B cell (primary cell): ENCODE data around the gene SMIM35. TPM values are rescaled to one million over a fixed set of nuclear protein-coding genes. Genes with fewer than 3 reads are reported as not detected.

ENCODE experiments used
- ATAC-seq: fragments of 200-7000 bp; cut with Tn5 transposase; one replicate; pipeline ENCODE4 v1.10.0; 2021; ENCODE audit warnings: low read depth, mild to moderate bottlenecking, moderate number of reproducible peaks, moderate library complexity
- CTCF ChIA-PET: fragments of 350-600 bp; sonication (Branson Sonifier 250); formaldehyde crosslinking; loops from one replicate; lab custom pipeline; 2021; ENCODE audit warnings: antibody characterized with exemption, inconsistent platforms; lab: Charles Lee
- POLR2A ChIA-PET: fragments of 350-600 bp; sonication (Branson Sonifier 250); formaldehyde crosslinking; loops from one replicate; lab custom pipeline; 2021; ENCODE audit warnings: antibody characterized with exemption; lab: Charles Lee
- DNase-seq: peaks from one replicate; pipeline ENCODE4 v3.0.0; 2013
- H2AFZ ChIP-seq: 2 replicates; pipeline ENCODE4 v1.6.1; 2012; ENCODE audit warnings: mild to moderate bottlenecking, low read depth, low read length; ENCODE audit not compliant: insufficient read depth, poor library complexity, severe bottlenecking
- H3K27ac ChIP-seq, 2 donors: 1 replicate in 1 of 2; 2 replicates in 1 of 2; pipeline ENCODE4 v1.5.1; 2012 to 2013; ENCODE audit warnings: low read length in 2 of 2, mild to moderate bottlenecking in 2 of 2, moderate library complexity in 1 of 2
- H3K27me3 ChIP-seq, 4 experiments: fragments of 200-600 bp in 1 of 4; sonication (generic) in 1 of 4; replicated peaks in 1 of 4; 1 replicate in 2 of 4; 2 replicates in 2 of 4; pipeline versions ENCODE4 v1.6.1 to v1.7.0; 2013 to 2016; ENCODE audit warnings: low read length in 3 of 4, mild to moderate bottlenecking in 2 of 4, mixed read lengths in 1 of 4, moderate library complexity in 1 of 4; ENCODE audit not compliant: insufficient read depth in 4 of 4, control insufficient read depth in 3 of 4; ENCODE audit errors: control extremely low read depth in 1 of 4
- H3K36me3 ChIP-seq, 2 experiments: replicated peaks in 1 of 2; 1 replicate in 1 of 2; 2 replicates in 1 of 2; pipeline versions ENCODE4 v1.6.1 to v1.7.1; 2013; ENCODE audit warnings: low read length in 1 of 2; ENCODE audit not compliant: insufficient read depth in 2 of 2, control insufficient read depth in 1 of 2; ENCODE audit errors: control extremely low read depth in 1 of 2, extremely low read depth in 1 of 2
- H3K4me1 ChIP-seq, 2 donors: fragments of 200-600 bp in 1 of 2; sonication (generic) in 1 of 2; 1 replicate in 1 of 2; 2 replicates in 1 of 2; pipeline versions ENCODE4 v1.5.1 to v1.6.1; 2013 to 2017; ENCODE audit warnings: low read length in 2 of 2; ENCODE audit not compliant: control insufficient read depth in 2 of 2, insufficient read depth in 2 of 2
- H3K4me2 ChIP-seq: replicated peaks from 2 replicates; pipeline ENCODE3; 2012; ENCODE audit warnings: mild to moderate bottlenecking, low read depth, low read length; ENCODE audit not compliant: poor library complexity, severe bottlenecking
- H3K4me3 ChIP-seq, 5 experiments: fragments of 200-600 bp in 1 of 5; sonication (generic) in 1 of 5; 1 replicate in 3 of 5; 2 replicates in 2 of 5; pipeline versions ENCODE4 v1.5.1 to v1.7.0; 2011 to 2016; ENCODE audit warnings: low read length in 4 of 5, mild to moderate bottlenecking in 4 of 5, low read depth in 2 of 5, control low read depth in 1 of 5, moderate library complexity in 1 of 5; ENCODE audit not compliant: insufficient read depth in 1 of 5; ENCODE audit errors: control extremely low read depth in 1 of 5, extremely low read depth in 1 of 5
- H3K79me2 ChIP-seq: fragments of 200-600 bp; sonication (generic); one replicate; pipeline ENCODE4 v1.6.0; 2016; ENCODE audit warnings: low read length; ENCODE audit not compliant: control insufficient read depth, insufficient read depth
- H3K9ac ChIP-seq: fragments of 200-600 bp; sonication (generic); 2 replicates; pipeline ENCODE4 v1.6.1; 2017; ENCODE audit warnings: mild to moderate bottlenecking, low read length, moderate library complexity
- H3K9me3 ChIP-seq, 3 donors: one replicate each; pipeline versions ENCODE4 v1.6.1 to v1.7.1; 2013; ENCODE audit warnings: low read length in 2 of 3; ENCODE audit not compliant: control insufficient read depth in 2 of 3, insufficient read depth in 1 of 3; ENCODE audit errors: control extremely low read depth in 1 of 3
- H4K20me1 ChIP-seq: 2 replicates; pipeline ENCODE4 v1.6.0; 2012; ENCODE audit warnings: mild to moderate bottlenecking, low read length; ENCODE audit not compliant: insufficient read depth, control insufficient read depth, poor library complexity, severe bottlenecking
- H3K27ac Mint-ChIP-seq: one replicate; pipeline ENCODE4 v1.8.0; 2021; ENCODE audit warnings: mixed read lengths
- H3K27me3 Mint-ChIP-seq: one replicate; pipeline ENCODE4 v1.8.0; 2021; ENCODE audit warnings: mixed read lengths
- H3K4me1 Mint-ChIP-seq: one replicate; pipeline ENCODE4 v1.8.0; 2021; ENCODE audit warnings: mixed read lengths
- H3K4me3 Mint-ChIP-seq: one replicate; pipeline ENCODE4 v1.8.0; 2021; ENCODE audit warnings: mixed read lengths
- H3K9me3 Mint-ChIP-seq: one replicate; pipeline ENCODE4 v1.8.0; 2022; ENCODE audit warnings: mixed read lengths; ENCODE audit not compliant: insufficient read depth
- CTCF ChIP-seq: fragments of 200-600 bp; IDR thresholded peaks from one replicate; pipeline ENCODE4 v1.8.0; 2022; ENCODE audit warnings: antibody characterized with exemption, mild to moderate bottlenecking
- EZH2 ChIP-seq: IDR thresholded peaks from 2 replicates; pipeline ENCODE4 v1.6.1; 2012; ENCODE audit warnings: borderline replicate concordance, low read depth, mild to moderate bottlenecking, moderate library complexity, low read length; ENCODE audit not compliant: insufficient read depth, poor library complexity, severe bottlenecking
- WGBS: methylation state at CpG from one replicate; pipeline ENCODE4 v1.1.5; 2013; ENCODE audit warnings: missing lambda C conversion rate; ENCODE audit not compliant: insufficient coverage; 5-methylcytosine and 5-hydroxymethylcytosine counted together
- intact Hi-C: fragments of 100-400 bp; cut with micrococcal nuclease; formaldehyde crosslinking; loops from one replicate; pipeline ENCODE4 v1.10.0; 2022
- polyA plus RNA-seq: library from polyadenylated mRNA; depleted of rRNA; stranded (reverse); fragments of >200 nt; gene quantifications from 2 replicates; pipeline ENCODE4 v1.2.3, GENCODE V29; 2012
- total RNA-seq, 2 donors: library from RNA; stranded (reverse); fragments of 120-200 nt in 1 of 2; gene quantifications; 1 replicate in 1 of 2; 2 replicates in 1 of 2; pipeline versions ENCODE4 v1.2.3 to v1.2.4, GENCODE V29; 2013 to 2022

Gene SMIM35
- total and polyA plus RNA-seq, 2 donors (not counting 1 experiment from before 2014, with no cell fraction given): 1.3 to 4.5 TPM

GRCh38 chr11:118055966-118056365 is 30.8 kb downstream of the SMIM35 start:
- no peak overlapping the region for H3K27ac ChIP-seq
- Mint-ChIP-seq H3K27me3 (peaks cover 15% of the 10 kb centered on the region), H3K4me1 (peaks cover 22% of the 10 kb centered on the region), H3K9me3 (no peaks in the 10 kb centered on the region), H3K27ac (no peak overlapping the region), H3K4me3 (no peak overlapping the region)
- DNase-seq: no peak
- no peak for TF ChIP-seq CTCF
- TF ChIP-seq EZH2: no peak
- H3K79me2 ChIP-seq: no peaks in the 10 kb centered on the region
- H3K4me3 ChIP-seq: no peak overlapping the region
- H3K9me3 ChIP-seq: no peaks in the 10 kb centered on the region
- H3K27me3 ChIP-seq: peaks cover 0 to 9% (median 0%) of the 10 kb centered on the region in 4 experiments
- H2AFZ ChIP-seq: no peak overlapping the region
- H3K9ac ChIP-seq: no peak overlapping the region
- 98% methylated on average over 7 of the region's 7 CpGs for WGBS
- CTCF ChIA-PET: interaction anchor here (1.3 to 13.0 kb wide), 6 partner anchors 58 to 247 kb away, joined by 3 to 495 read pairs (median 135); partner anchors contain the start of gene FXYD2
- H3K4me2 ChIP-seq: no peak overlapping the region
- intact Hi-C loops: no loop called here
- POLR2A ChIA-PET: no interaction called here
- no peak for ATAC-seq
- peaks cover 24 to 25% of the 10 kb centered on the region in 2 donors for H3K4me1 ChIP-seq
- no peaks in the 10 kb centered on the region for H4K20me1 ChIP-seq
- H3K36me3 ChIP-seq: no peaks in the 10 kb centered on the region

GRCh38 chr11:118054712-118055640 is 31.8 kb downstream of the SMIM35 start:
- ChIA-PET POLR2A (interaction anchor here (0.6 to 0.7 kb wide), 2 partner anchors 110 to 196 kb away, joined by 3 to 5 read pairs; no protein-coding TSS in a partner anchor), CTCF (interaction anchor here (0.6 to 13.0 kb wide), 19 partner anchors 35 to 820 kb away, joined by 3 to 495 read pairs (median 17); partner anchors contain the start of gene FXYD2)
- ATAC-seq: no peak

More at GRCh38 chr11:118054712-118055640, 31.8 kb downstream of the SMIM35 start:
- H3K9me3 Mint-ChIP-seq: no peaks in the 10 kb centered on the region
- no peak overlapping the region for H3K27ac Mint-ChIP-seq
- H4K20me1 ChIP-seq: no peaks in the 10 kb centered on the region
- H3K9me3 ChIP-seq: no peaks in the 10 kb centered on the region
- H3K27ac ChIP-seq: no peak overlapping the region
- no peak overlapping the region for H3K4me2 ChIP-seq
- peaks cover 28% of the 10 kb centered on the region for H3K4me1 Mint-ChIP-seq
- H2AFZ ChIP-seq: no peak overlapping the region
- peaks cover 15% of the 10 kb centered on the region for H3K27me3 Mint-ChIP-seq
- H3K9ac ChIP-seq: no peak overlapping the region
- H3K4me3 ChIP-seq: no peak overlapping the region
- intact Hi-C loops: no loop called here
- H3K4me1 ChIP-seq: peaks cover 28 to 34% of the 10 kb centered on the region in 2 donors
- peaks cover 0 to 9% (median 0%) of the 10 kb centered on the region in 4 experiments for H3K27me3 ChIP-seq
- TF ChIP-seq CTCF: no peak
- no peak for TF ChIP-seq EZH2
- DNase-seq: no peak
- WGBS: 82% methylated on average over 8 of the region's 12 CpGs
- H3K36me3 ChIP-seq: no peaks in the 10 kb centered on the region
- no peak overlapping the region for H3K4me3 Mint-ChIP-seq
- H3K79me2 ChIP-seq: no peaks in the 10 kb centered on the region
